HFFc6 (cell line): Measurements from ENCODE around the gene PSENEN. TPM values are rescaled to one million over a fixed set of nuclear protein-coding genes. Genes with fewer than 3 reads are reported as not detected.

ENCODE experiments used
- DNase-seq: peaks from one replicate; pipeline ENCODE4 v3.0.0-alpha.2; 2018
- H3K27ac Mint-ChIP-seq: 2 replicates; pipeline ENCODE4 v1.8.0; 2020; ENCODE audit warnings: mild to moderate bottlenecking, mixed read lengths
- H3K27me3 Mint-ChIP-seq: 2 replicates; pipeline ENCODE4 v1.8.0; 2021; ENCODE audit warnings: mild to moderate bottlenecking, moderate library complexity, mixed read lengths; ENCODE audit not compliant: insufficient read depth
- H3K36me3 Mint-ChIP-seq: 2 replicates; pipeline ENCODE4 v1.8.0; 2021; ENCODE audit warnings: low read depth, mixed read lengths
- H3K4me1 Mint-ChIP-seq: 2 replicates; pipeline ENCODE4 v1.8.0; 2020; ENCODE audit warnings: low read depth, mixed read lengths
- H3K4me3 Mint-ChIP-seq: 2 replicates; pipeline ENCODE4 v1.8.0; 2020; ENCODE audit warnings: mild to moderate bottlenecking, moderate library complexity, mixed read lengths
- H3K9me3 Mint-ChIP-seq: 2 replicates; pipeline ENCODE4 v1.8.0; 2020; ENCODE audit warnings: mild to moderate bottlenecking, mixed read lengths
- CTCF ChIP-seq: fragments of 200-600 bp; sonication (generic); IDR thresholded peaks from 2 replicates; pipeline ENCODE4 v1.5.0; 2021; ENCODE audit warnings: antibody characterized with exemption, mild to moderate bottlenecking
- total RNA-seq, 6 experiments: library from RNA; stranded (reverse); fragmentation: NEBNext Ultra II Directional; extraction: Animal tissue kit (Norgen Biotek cat#: 25700); gene quantifications; 2 replicates in 1 of 6; 3 replicates in 5 of 6; pipeline ENCODE4 v1.2.3, GENCODE V29; 2021

Gene PSENEN
- total RNA-seq, 6 experiments from 2014 or later = 68.2 to 86.6 (median 74.9) TPM

DNA sequence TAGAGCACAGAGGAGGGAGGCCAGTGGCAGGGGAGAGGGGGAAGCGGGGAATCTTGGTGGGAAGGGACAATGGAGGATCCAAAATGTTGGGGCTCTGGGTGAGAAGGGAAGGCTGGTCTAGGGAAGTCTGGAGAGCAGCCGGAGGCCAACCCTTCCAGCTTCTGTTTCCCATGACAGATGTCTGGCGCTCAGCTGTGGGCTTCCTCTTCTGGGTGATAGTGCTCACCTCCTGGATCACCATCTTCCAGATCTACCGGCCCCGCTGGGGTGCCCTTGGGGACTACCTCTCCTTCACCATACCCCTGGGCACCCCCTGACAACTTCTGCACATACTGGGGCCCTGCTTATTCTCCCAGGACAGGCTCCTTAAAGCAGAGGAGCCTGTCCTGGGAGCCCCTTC is 1.1 kb downstream of the PSENEN start:
- DNase-seq = no peak
- H3K27ac Mint-ChIP-seq = peak overlapping the region; percentile 100

GRCh38 chr19:35748106-35749020 is 2.9 kb downstream of the PSENEN start, which contains the start of gene LIN37:
LIN37 (plus strand) TSS chr19:35748576; CDS start chr19:35748725, 149 bp downstream.
- Mint-ChIP-seq H3K36me3 (peaks cover 9% of the 10 kb centered on the region), H3K9me3 (no peaks in the 10 kb centered on the region), H3K4me1 (peaks cover 41% of the 10 kb centered on the region), H3K27me3 (peaks cover 4% of the 10 kb centered on the region), H3K27ac (peak within 1 kb of the TSS; percentile 80), H3K4me3 (peak within 1 kb of the TSS; percentile 97)
- peak; percentile 99 for DNase-seq
- TF ChIP-seq CTCF = peak; percentile 29; the same call in 1 of the 2 replicates

More for the DNA sequence above, 1.1 kb downstream of the PSENEN start:
- H3K4me3 Mint-ChIP-seq = peak overlapping the region; percentile 97
- H3K27me3 Mint-ChIP-seq = peaks cover 3% of the 10 kb centered on the region
- peaks cover 13% of the 10 kb centered on the region for H3K36me3 Mint-ChIP-seq
- H3K9me3 Mint-ChIP-seq = no peaks in the 10 kb centered on the region
- no peak for TF ChIP-seq CTCF
- peaks cover 45% of the 10 kb centered on the region for H3K4me1 Mint-ChIP-seq

GRCh38 chr19:35750167-35750566 is 4.7 kb downstream of the PSENEN start:
- Mint-ChIP-seq H3K4me3 (peak overlapping the region; percentile 97), H3K9me3 (no peaks in the 10 kb centered on the region), H3K27ac (0 out of 2 replicates have a peak overlapping the region, but pooled peaks have one; percentile 18)

GRCh38 chr19:35751839-35752745 is 6.6 kb downstream of the PSENEN start:
- Mint-ChIP-seq H3K36me3 (peaks cover 10% of the 10 kb centered on the region), H3K27me3 (peaks cover 7% of the 10 kb centered on the region), H3K4me3 (no peak overlapping the region), H3K27ac (no peak overlapping the region; the same call in 1 of the 2 replicates), H3K4me1 (peaks cover 48% of the 10 kb centered on the region), H3K9me3 (no peaks in the 10 kb centered on the region)
- DNase-seq = no peak
- TF ChIP-seq CTCF = no peak

More at GRCh38 chr19:35750167-35750566, 4.7 kb downstream of the PSENEN start:
- no peak for TF ChIP-seq CTCF
- no peak for DNase-seq
- peaks cover 43% of the 10 kb centered on the region for H3K4me1 Mint-ChIP-seq
- peaks cover 9% of the 10 kb centered on the region for H3K36me3 Mint-ChIP-seq
- H3K27me3 Mint-ChIP-seq = peaks cover 8% of the 10 kb centered on the region

- DNase-seq = no peak
- Mint-ChIP-seq H3K27ac (no peak overlapping the region), H3K27me3 (peaks cover 9% of the 10 kb centered on the region), H3K36me3 (peaks cover 7% of the 10 kb centered on the region), H3K9me3 (no peaks in the 10 kb centered on the region), H3K4me3 (no peak overlapping the region), H3K4me1 (peaks cover 48% of the 10 kb centered on the region)
- TF ChIP-seq CTCF = no peak
Measured at GRCh38 chr19:35752746-35753350, 7.4 kb downstream of the PSENEN start.
